Pancreas (tissue), 10 donors: ENCODE measurements around the gene SFPQ. TPM values are rescaled to one million over a fixed set of nuclear protein-coding genes. Genes with fewer than 3 reads are reported as not detected.

Experiments
- ATAC-seq, 4 donors: fragments of 200-7000 bp; cut with Tn5 transposase; one replicate each; pipeline versions ENCODE4 v1.8.0 to v1.9.1; 2020; ENCODE audit warnings: mild to moderate bottlenecking in 4 of 4, moderate library complexity in 4 of 4
- DNase-seq, 6 donors: peaks; one replicate each; pipeline ENCODE4 v3.0.0-alpha.2; 2020
- FAIRE-seq: peaks from 2 replicates; lab custom pipeline; 2012; peaks lifted over from hg19 to GRCh38; lab: Jason Lieb, UNC
- H3K27ac ChIP-seq, 4 donors: fragments of 200-600 bp; sonication (generic); 1 replicate in 3 of 4; 2 replicates in 1 of 4; pipeline versions ENCODE4 v1.5.0 to v1.8.0; 2020
- H3K27me3 ChIP-seq, 4 donors: fragments of 200-600 bp; one replicate each; pipeline ENCODE4 v1.8.0; 2021
- H3K36me3 ChIP-seq, 3 donors: fragments of 200-600 bp; sonication (generic) in 1 of 3; one replicate each; pipeline versions ENCODE4 v1.5.0 to v1.8.0; 2020 to 2021
- H3K4me1 ChIP-seq, 3 donors: fragments of 200-600 bp; one replicate each; pipeline ENCODE4 v1.8.0; 2021
- H3K4me3 ChIP-seq, 4 donors: fragments of 200-600 bp; sonication (generic) in 2 of 4; one replicate each; pipeline versions ENCODE4 v1.5.0 to v1.8.0; 2020 to 2021
- H3K9me3 ChIP-seq, 4 donors: fragments of 200-600 bp; one replicate each; pipeline ENCODE4 v1.8.0; 2021
- WGBS, 2 donors: extraction: QIAGEN DNeasy Blood & Tissue Kit; methylation state at CpG; one replicate each; pipeline ENCODE4 v1.1.7; 2013; 5-methylcytosine and 5-hydroxymethylcytosine counted together
- intact Hi-C, 3 donors: fragments of 100-400 bp; cut with DNase I; formaldehyde crosslinking; loops; one replicate each; pipeline versions ENCODE4 v1.11.1 to v1.14.2; 2022
- polyA plus RNA-seq, 2 donors: library from polyadenylated mRNA; stranded (reverse); fragments of 200-250 nt; gene quantifications; one replicate each; pipeline ENCODE4 v1.2.3, GENCODE V29; 2013
- total RNA-seq, 6 donors: library from RNA; stranded (reverse); fragmentation: NEBNext Ultra II Directional in 4 of 6; extraction: Animal tissue kit (Norgen Biotek cat#: 25700) in 4 of 6; gene quantifications; one replicate each; pipeline versions ENCODE4 v1.2.1 to v1.2.4, GENCODE V29; 2021 to 2023
- TF ChIP-seq, protein P1 (sequence below), 4 donors: fragments of 200-600 bp; sonication (generic) in 3 of 4; IDR thresholded peaks; one replicate each; pipeline versions ENCODE4 v1.5.0 to v1.8.0; 2021; ENCODE audit warnings: antibody characterized with exemption in 4 of 4
- donor health status: healthy with polysubstance abuse.
- donor health status: DM: no; HTN: no; CAD: no; lungs with moderate emphysema.
- donor health status: DM: no; HTN: no; CAD: no.
- donor health status: control.
- donor health status: control.
- donor health status: Bipolar disorder and iron deficiency.
- donor health status: DM: yes; HTN: yes; CAD: no.
- donor health status: DM: no; HTN: no; CAD: no.
- donor health status: DM: no; HTN: no; CAD: no.
- donor health status: DM: yes; HTN: yes; CAD: no.

SFPQ gene
- total and polyA plus RNA-seq, 8 donors, result 63.4 to 267 (median 98.2) TPM

DNA sequence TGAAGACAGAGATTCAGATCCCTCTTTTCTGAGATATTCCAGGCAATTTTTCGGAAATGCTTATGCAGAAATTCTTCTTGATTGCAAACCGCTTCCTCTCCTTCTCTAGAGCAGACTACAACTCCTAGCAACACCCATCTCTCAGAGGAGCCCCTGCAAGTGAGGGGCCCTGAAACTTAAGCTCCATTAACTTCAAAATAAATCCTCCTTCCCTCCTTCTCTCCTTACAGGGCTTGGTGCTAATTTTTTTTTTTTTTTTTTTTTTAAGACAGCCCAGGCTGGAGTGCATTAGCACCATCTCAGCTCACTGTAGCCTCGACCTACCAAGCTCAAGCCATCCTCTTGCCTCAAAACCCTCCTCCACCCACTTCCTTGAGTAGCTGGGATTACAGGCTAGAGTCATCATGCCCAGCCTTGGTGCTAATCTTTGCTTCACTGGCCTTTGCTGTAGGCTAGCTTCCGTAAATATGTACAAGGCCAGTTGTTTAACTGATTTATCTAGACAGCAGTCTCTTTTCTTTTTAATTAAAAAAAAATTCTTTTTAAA lies 30.2 kb upstream of the SFPQ start:
- H3K4me3 ChIP-seq, result no peak overlapping the region
- FAIRE-seq (no peak), ATAC-seq (no peak), DNase-seq (no peak)
- H3K9me3 ChIP-seq, result no peaks in the 10 kb centered on the region
- no peak overlapping the region for H3K27ac ChIP-seq
- intact Hi-C loops, result no loop called here
- no peaks in the 10 kb centered on the region for H3K4me1 ChIP-seq
- H3K27me3 ChIP-seq, result no peaks in the 10 kb centered on the region
- TF ChIP-seq, protein P1, sequence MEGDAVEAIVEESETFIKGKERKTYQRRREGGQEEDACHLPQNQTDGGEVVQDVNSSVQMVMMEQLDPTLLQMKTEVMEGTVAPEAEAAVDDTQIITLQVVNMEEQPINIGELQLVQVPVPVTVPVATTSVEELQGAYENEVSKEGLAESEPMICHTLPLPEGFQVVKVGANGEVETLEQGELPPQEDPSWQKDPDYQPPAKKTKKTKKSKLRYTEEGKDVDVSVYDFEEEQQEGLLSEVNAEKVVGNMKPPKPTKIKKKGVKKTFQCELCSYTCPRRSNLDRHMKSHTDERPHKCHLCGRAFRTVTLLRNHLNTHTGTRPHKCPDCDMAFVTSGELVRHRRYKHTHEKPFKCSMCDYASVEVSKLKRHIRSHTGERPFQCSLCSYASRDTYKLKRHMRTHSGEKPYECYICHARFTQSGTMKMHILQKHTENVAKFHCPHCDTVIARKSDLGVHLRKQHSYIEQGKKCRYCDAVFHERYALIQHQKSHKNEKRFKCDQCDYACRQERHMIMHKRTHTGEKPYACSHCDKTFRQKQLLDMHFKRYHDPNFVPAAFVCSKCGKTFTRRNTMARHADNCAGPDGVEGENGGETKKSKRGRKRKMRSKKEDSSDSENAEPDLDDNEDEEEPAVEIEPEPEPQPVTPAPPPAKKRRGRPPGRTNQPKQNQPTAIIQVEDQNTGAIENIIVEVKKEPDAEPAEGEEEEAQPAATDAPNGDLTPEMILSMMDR (IDR thresholded peaks at IDR 0.05), result no peak
- H3K36me3 ChIP-seq, result no peaks in the 10 kb centered on the region
- WGBS, 2 donors, result 77 to 88% methylated on average over 4 of the region's 4 CpGs

GRCh38 chr1:35222322-35223083 lies 29.6 kb upstream of the SFPQ start:
- H3K4me3 ChIP-seq, result no peak overlapping the region
- intact Hi-C loops, result no loop called here
- no peaks in the 10 kb centered on the region for H3K9me3 ChIP-seq
- H3K4me1 ChIP-seq, result no peaks in the 10 kb centered on the region
- H3K27me3 ChIP-seq, result no peaks in the 10 kb centered on the region
- ATAC-seq, result peak in 3 of 4 donors; percentile 9 to 56 (median 55)
- no peak for DNase-seq
- H3K36me3 ChIP-seq, result no peaks in the 10 kb centered on the region
- H3K27ac ChIP-seq, result no peak overlapping the region
- WGBS, 2 donors, result 68 to 69% methylated on average over 6 of the region's 6 CpGs
- no peak for FAIRE-seq
- TF ChIP-seq, protein P1 (IDR thresholded peaks at IDR 0.05), result no peak

DNA sequence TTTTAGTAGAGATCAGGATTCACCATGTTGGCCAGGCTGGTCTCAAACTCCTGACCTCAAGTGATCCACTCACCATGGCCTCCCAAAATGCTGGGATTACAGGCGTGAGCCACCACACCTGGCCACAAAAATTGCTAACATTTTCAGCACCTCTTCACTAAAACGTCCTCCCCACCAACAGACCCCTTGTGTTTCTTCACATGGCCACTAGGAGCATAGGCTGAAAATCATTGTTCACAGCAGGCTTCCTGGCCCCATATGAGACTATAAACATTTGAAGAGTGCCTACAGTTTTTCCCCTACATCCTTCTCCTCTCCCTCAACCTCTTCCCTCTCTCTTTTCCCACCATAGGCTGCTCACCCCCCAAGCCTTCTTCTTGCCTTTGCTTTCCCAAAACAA lies 28.0 kb upstream of the SFPQ start:
- intact Hi-C loops, result no loop called here
- Histone ChIP-seq H3K4me1 (no peaks in the 10 kb centered on the region), H3K36me3 (no peaks in the 10 kb centered on the region), H3K27me3 (no peaks in the 10 kb centered on the region), H3K4me3 (no peak overlapping the region), H3K27ac (no peak overlapping the region), H3K9me3 (no peaks in the 10 kb centered on the region)
- TF ChIP-seq, protein P1 (IDR thresholded peaks at IDR 0.05), result peak in 1 of 4 donors; percentile 27
- WGBS, 2 donors, result 48 to 52% methylated on average over 2 of the region's 2 CpGs
- no peak for ATAC-seq
- DNase-seq, result no peak
- no peak for FAIRE-seq

- Histone ChIP-seq H3K4me3 (no peak overlapping the region), H3K27me3 (no peaks in the 10 kb centered on the region), H3K36me3 (no peaks in the 10 kb centered on the region), H3K27ac (no peak overlapping the region), H3K4me1 (no peaks in the 10 kb centered on the region), H3K9me3 (no peaks in the 10 kb centered on the region)
- ATAC-seq (peak in 1 of 4 donors; percentile 49), FAIRE-seq (no peak), DNase-seq (no peak)
- TF ChIP-seq, protein P1 (IDR thresholded peaks at IDR 0.05), result no peak
- intact Hi-C loops, result no loop called here
- WGBS, 2 donors, result 28 to 29% methylated on average over 3 of the region's 3 CpGs
Observed at GRCh38 chr1:35215346-35215745, 22.4 kb upstream of the SFPQ start.

- Histone ChIP-seq H3K27me3 (no peaks in the 10 kb centered on the region), H3K27ac (no peak overlapping the region), H3K9me3 (no peaks in the 10 kb centered on the region), H3K4me1 (no peaks in the 10 kb centered on the region), H3K36me3 (no peaks in the 10 kb centered on the region), H3K4me3 (no peak overlapping the region)
- DNase-seq, result no peak
- TF ChIP-seq, protein P1 (IDR thresholded peaks at IDR 0.05), result no peak
- WGBS, 2 donors, result 65 to 80% methylated on average over 1 of the region's 1 CpG
- FAIRE-seq, result no peak
- intact Hi-C loops, result no loop called here
- ATAC-seq, result no peak
Observed at GRCh38 chr1:35211120-35211414, 18.1 kb upstream of the SFPQ start.
